ENCODE results near the gene PRR18. TPM values are rescaled to one million over a fixed set of nuclear protein-coding genes. Genes with fewer than 3 reads are reported as not detected.

The PRR18 gene
- total RNA-seq, 1 experiment from 2014 or later, result 0.17 TPM

GRCh38 chr6:166293731-166294584, 14.2 kb downstream of the PRR18 start:
- intact Hi-C loops (cut with micrococcal nuclease; ENCODE audit: unreplicated experiment), result no loop called here
- POLR2A ChIA-PET (ENCODE audit: low non-redundant PET), result no interaction called here

GRCh38 chr6:166289207-166290060, 18.8 kb downstream of the PRR18 start:
- Histone ChIP-seq H3K36me3 (ENCODE audit: insufficient read depth, low read length, poor library complexity, severe bottlenecking) (no peaks in the 10 kb centered on the region), H3K4me3 (ENCODE audit: low read depth, low read length, poor library complexity, severe bottlenecking) (no peak overlapping the region), H3K9me3 (ENCODE audit: low read depth, low read length, poor library complexity, severe bottlenecking) (no peaks in the 10 kb centered on the region), H3K4me1 (ENCODE audit: insufficient read depth, low read length, poor library complexity, severe bottlenecking) (no peaks in the 10 kb centered on the region), H3K27me3 (replicated peaks; ENCODE audit: insufficient read depth, low read depth, low read length, poor library complexity) (peaks cover 16% of the 10 kb centered on the region), H3K27ac (ENCODE audit: low read depth, low read length, poor library complexity, severe bottlenecking) (no peak overlapping the region)
- no peak for DNase-seq (ENCODE audit: low spot score)
- BruUV-seq (replicated peaks), result no TSS peak
- CTCF ChIA-PET, result no interaction called here
- intact Hi-C loops (cut with micrococcal nuclease; ENCODE audit: unreplicated experiment), result no loop called here
- TF ChIP-seq EZH2 (IDR thresholded peaks at IDR 0.05; ENCODE audit: borderline replicate concordance, low read depth, low read length, poor library complexity, severe bottlenecking), result no peak
- TF ChIP-seq CTCF (conservative IDR thresholded peaks at IDR 0.05; ENCODE audit: low read depth, low read length), result no peak
- POLR2A ChIA-PET (ENCODE audit: low non-redundant PET), result no interaction called here

More at GRCh38 chr6:166293731-166294584, 14.2 kb downstream of the PRR18 start:
- Histone ChIP-seq H3K4me3 (ENCODE audit: low read depth, low read length, poor library complexity, severe bottlenecking) (no peak overlapping the region), H3K4me1 (ENCODE audit: insufficient read depth, low read length, poor library complexity, severe bottlenecking) (no peaks in the 10 kb centered on the region), H3K36me3 (ENCODE audit: insufficient read depth, low read length, poor library complexity, severe bottlenecking) (no peaks in the 10 kb centered on the region), H3K9me3 (ENCODE audit: low read depth, low read length, poor library complexity, severe bottlenecking) (no peaks in the 10 kb centered on the region), H3K27me3 (replicated peaks; ENCODE audit: insufficient read depth, low read depth, low read length, poor library complexity) (peaks cover 16% of the 10 kb centered on the region), H3K27ac (ENCODE audit: low read depth, low read length, poor library complexity, severe bottlenecking) (no peak overlapping the region)
- BruUV-seq (replicated peaks), result no TSS peak
- CTCF ChIA-PET, result interaction anchor here (0.7 kb wide), 1 partner anchor 61 kb away, joined by 5 read pairs; no protein-coding TSS in a partner anchor
- DNase-seq (ENCODE audit: low spot score), result no peak
- TF ChIP-seq EZH2 (IDR thresholded peaks at IDR 0.05; ENCODE audit: borderline replicate concordance, low read depth, low read length, poor library complexity, severe bottlenecking) (no peak), CTCF (conservative IDR thresholded peaks at IDR 0.05; ENCODE audit: low read depth, low read length) (no peak)

GRCh38 chr6:166286839-166287271, 21.3 kb downstream of the PRR18 start:
- H3K27ac ChIP-seq (ENCODE audit: low read depth, low read length, poor library complexity, severe bottlenecking), result no peak overlapping the region
- no peaks in the 10 kb centered on the region for H3K9me3 ChIP-seq (ENCODE audit: low read depth, low read length, poor library complexity, severe bottlenecking)
- BruUV-seq (replicated peaks), result no TSS peak
- no peaks in the 10 kb centered on the region for H3K4me1 ChIP-seq (ENCODE audit: insufficient read depth, low read length, poor library complexity, severe bottlenecking)
- POLR2A ChIA-PET (ENCODE audit: low non-redundant PET), result no interaction called here
- H3K4me3 ChIP-seq (ENCODE audit: low read depth, low read length, poor library complexity, severe bottlenecking), result no peak overlapping the region
- CTCF ChIA-PET, result no interaction called here
- intact Hi-C loops (cut with micrococcal nuclease; ENCODE audit: unreplicated experiment), result no loop called here
- no peak for DNase-seq (ENCODE audit: low spot score)
- no peak for TF ChIP-seq EZH2 (IDR thresholded peaks at IDR 0.05; ENCODE audit: borderline replicate concordance, low read depth, low read length, poor library complexity, severe bottlenecking)
- TF ChIP-seq CTCF (conservative IDR thresholded peaks at IDR 0.05; ENCODE audit: low read depth, low read length), result no peak
- H3K36me3 ChIP-seq (ENCODE audit: insufficient read depth, low read length, poor library complexity, severe bottlenecking), result no peaks in the 10 kb centered on the region
- H3K27me3 ChIP-seq (replicated peaks; ENCODE audit: insufficient read depth, low read depth, low read length, poor library complexity), result peaks cover 3% of the 10 kb centered on the region
